Esophagus squamous epithelium (tissue), 5 donors: ENCODE data around the gene VRTN. TPM values are rescaled to one million over a fixed set of nuclear protein-coding genes. Genes with fewer than 3 reads are reported as not detected.

Source experiments
- DNase-seq: peaks from one replicate; lab custom pipeline; 2025; lab: John Stamatoyannopoulos, UW
- H3K27ac ChIP-seq, 4 donors: fragments of 200-600 bp; sonication (generic); one replicate each; pipeline ENCODE4 v1.5.1; 2016 to 2019; ENCODE audit warnings: mild to moderate bottlenecking in 1 of 4
- H3K27me3 ChIP-seq, 4 donors: fragments of 200-600 bp; sonication (generic); 1 replicate in 3 of 4; 2 replicates in 1 of 4; pipeline versions ENCODE4 v1.5.1 to v1.6.0; 2017 to 2021; ENCODE audit warnings: antibody characterized with exemption in 1 of 4
- H3K36me3 ChIP-seq, 3 donors: fragments of 200-600 bp; sonication (generic); one replicate each; pipeline ENCODE4 v1.5.1; 2016 to 2019
- H3K4me1 ChIP-seq, 3 donors: fragments of 200-600 bp; sonication (generic); one replicate each; pipeline ENCODE4 v1.5.1; 2017 to 2019
- H3K4me3 ChIP-seq, 4 donors: fragments of 200-600 bp; sonication (generic); 1 replicate in 3 of 4; 2 replicates in 1 of 4; pipeline ENCODE4 v1.5.1; 2016 to 2019; ENCODE audit warnings: mild to moderate bottlenecking in 2 of 4, moderate library complexity in 1 of 4
- H3K9me3 ChIP-seq, 3 donors: fragments of 200-600 bp; sonication (generic); one replicate each; pipeline ENCODE4 v1.5.1; 2016 to 2019
- CTCF ChIP-seq, 6 experiments: fragments of 450-650 bp in 4 of 6; fragments of 200-600 bp in 2 of 6; sonication (generic) in 2 of 6; IDR thresholded peaks; one replicate each; pipeline ENCODE4 v1.5.1; 2016 to 2019; ENCODE audit warnings: antibody characterized with exemption in 6 of 6, mild to moderate bottlenecking in 4 of 6, moderate library complexity in 4 of 6
- POLR2A ChIP-seq, 4 donors: fragments of 450-650 bp; IDR thresholded peaks; one replicate each; pipeline ENCODE4 v1.6.1; 2017; ENCODE audit warnings: antibody characterized with exemption in 4 of 4, mild to moderate bottlenecking in 4 of 4, moderate library complexity in 3 of 4
- WGBS, 2 donors: methylation state at CpG; one replicate each; pipeline ENCODE4 v1.1.5; 2018; 5-methylcytosine and 5-hydroxymethylcytosine counted together
- intact Hi-C: fragments of 100-400 bp; cut with DNase I; formaldehyde crosslinking; loops from one replicate; pipeline ENCODE4 v1.15.0; 2022
- total RNA-seq, 4 donors: library from RNA; depleted of rRNA; stranded (reverse); fragments of >200 nt; gene quantifications; one replicate each; pipeline ENCODE4 v1.1.0, GENCODE V29; 2016
- donor health status: DM: yes; HTN: yes; CAD: no.

Gene VRTN
- not detected for total RNA-seq

- WGBS, 2 donors, result 50 to 66% methylated on average over 8 to 11 of the region's 12 CpGs
- DNase-seq, result no peak
- intact Hi-C loops, result no loop called here
- H3K4me3 ChIP-seq, result no peak within 1 kb of the TSS
- H3K4me1 ChIP-seq, result no peaks in the 10 kb centered on the region
- TF ChIP-seq POLR2A (IDR thresholded peaks at IDR 0.05) (no peak), CTCF (IDR thresholded peaks at IDR 0.05) (no peak)
- H3K9me3 ChIP-seq, result no peaks in the 10 kb centered on the region
- no peaks in the 10 kb centered on the region for H3K36me3 ChIP-seq
- H3K27me3 ChIP-seq, result peaks cover 0 to 57% (median 0%) of the 10 kb centered on the region in 4 donors
- H3K27ac ChIP-seq, result no peak within 1 kb of the TSS
These were observed at the start of gene VRTN for GRCh38 chr14:74348241-74348734. Gene VRTN, plus strand, starts transcription at chr14:74348471. Its CDS starts 8,313 bp downstream, at chr14:74356784.

- WGBS, 2 donors, result 32 to 40% methylated on average over 10 of the region's 10 CpGs
- Histone ChIP-seq H3K27ac (peak overlapping the region; percentile 65 to 77 (median 72)), H3K4me1 (peaks cover 12 to 59% (median 21%) of the 10 kb centered on the region in 3 donors), H3K9me3 (no peaks in the 10 kb centered on the region), H3K27me3 (no peaks in the 10 kb centered on the region), H3K4me3 (peak overlapping the region in 1 of 4 donors; percentile 1), H3K36me3 (peaks cover 14 to 58% (median 33%) of the 10 kb centered on the region in 3 donors)
- DNase-seq, result no peak
- intact Hi-C loops, result no loop called here
- TF ChIP-seq CTCF (IDR thresholded peaks at IDR 0.05) (no peak), POLR2A (IDR thresholded peaks at IDR 0.05) (no peak)
These were observed 49.2 kb upstream of the VRTN start for GRCh38 chr14:74299061-74299545.

GRCh38 chr14:74301594-74302151 is 46.6 kb upstream of the VRTN start:
- 14 to 25% methylated on average over 22 of the region's 22 CpGs for WGBS, 2 donors
- Histone ChIP-seq H3K9me3 (no peaks in the 10 kb centered on the region), H3K27me3 (no peaks in the 10 kb centered on the region), H3K4me1 (peaks cover 12 to 52% (median 21%) of the 10 kb centered on the region in 3 donors), H3K27ac (peak overlapping the region in 3 of 4 donors; percentile 84 to 94 (median 89)), H3K4me3 (peak overlapping the region; percentile 72 to 92 (median 89)), H3K36me3 (peaks cover 0 to 33% (median 16%) of the 10 kb centered on the region in 3 donors)
- no peak for DNase-seq
- intact Hi-C loops, result no loop called here
- TF ChIP-seq CTCF (IDR thresholded peaks at IDR 0.05) (no peak), POLR2A (IDR thresholded peaks at IDR 0.05) (no peak)

GRCh38 chr14:74302152-74302628 is 46.1 kb upstream of the VRTN start:
- peak overlapping the region; percentile 72 to 92 (median 89) for H3K4me3 ChIP-seq
- no peaks in the 10 kb centered on the region for H3K9me3 ChIP-seq
- H3K36me3 ChIP-seq, result peaks cover 0 to 28% (median 11%) of the 10 kb centered on the region in 3 donors
- TF ChIP-seq POLR2A (IDR thresholded peaks at IDR 0.05) (no peak), CTCF (IDR thresholded peaks at IDR 0.05) (peak in 4 of 6 experiments; percentile 36 to 63 (median 53))
- peaks cover 12 to 52% (median 21%) of the 10 kb centered on the region in 3 donors for H3K4me1 ChIP-seq
- peak overlapping the region; percentile 84 to 94 (median 88) for H3K27ac ChIP-seq
- 1% methylated on average over 6 of the region's 6 CpGs for WGBS, 2 donors
- intact Hi-C loops, result no loop called here
- H3K27me3 ChIP-seq, result no peaks in the 10 kb centered on the region
- DNase-seq, result no peak
